SU-DHL-6 (cell line): Measurements from ENCODE around the gene NCAM2.

Experiments used
- CTCF ChIP-seq: fragments of 200-600 bp; sonication (generic); IDR thresholded peaks from one replicate; pipeline ENCODE4 v1.5.1; 2017; ENCODE audit warnings: antibody characterized with exemption, mild to moderate bottlenecking, low read length, moderate library complexity; ENCODE audit not compliant: insufficient read depth, poor library complexity, severe bottlenecking
- EZH2phosphoT487 ChIP-seq: fragments of 200-600 bp; sonication (generic), shearing (Covaris generic); conservative IDR thresholded peaks from 2 replicates; pipeline ENCODE4 v1.6.1; 2018; ENCODE audit warnings: mild to moderate bottlenecking, antibody characterized with exemption, low read length, moderate library complexity, mixed read lengths

GRCh38 chr21:20994790-20995189, 3.4 kb upstream of the NCAM2 start:
- no peak for TF ChIP-seq CTCF
- TF ChIP-seq EZH2phosphoT487 = no peak
